ENCODE measurements around the gene TMEM229A.
A peak's percentile ranks its signal among the peaks of the same experiment; 100 is the strongest.
"Not testable (repeated sequence)": the region's sequence is repeated elsewhere in the genome, so short reads cannot be mapped to it uniquely, and the experiment has no call there.

TMEM229A gene

GRCh38 chr7:124033095-124033806 is 384 bp upstream of the TMEM229A start:
- peaks cover 69% of the 10 kb centered on the region for H3K27me3 ChIP-seq (ENCODE audit: insufficient read depth, low read length)
- no peaks in the 10 kb centered on the region for H3K4me1 ChIP-seq (ENCODE audit: control insufficient read depth, insufficient read depth, low read length, unreplicated experiment)
- H3K36me3 ChIP-seq (ENCODE audit: insufficient read depth, low read length): no peaks in the 10 kb centered on the region
- H3K79me2 ChIP-seq (ENCODE audit: control insufficient read depth, insufficient read depth, low read length, unreplicated experiment): no peaks in the 10 kb centered on the region
- H3K4me3 ChIP-seq (ENCODE audit: low read depth, low read length): no peak overlapping the region
- H3K27ac ChIP-seq (ENCODE audit: low read depth, low read length): no peak overlapping the region
- H2AFZ ChIP-seq (ENCODE audit: low read length, unreplicated experiment): no peak overlapping the region

DNA sequence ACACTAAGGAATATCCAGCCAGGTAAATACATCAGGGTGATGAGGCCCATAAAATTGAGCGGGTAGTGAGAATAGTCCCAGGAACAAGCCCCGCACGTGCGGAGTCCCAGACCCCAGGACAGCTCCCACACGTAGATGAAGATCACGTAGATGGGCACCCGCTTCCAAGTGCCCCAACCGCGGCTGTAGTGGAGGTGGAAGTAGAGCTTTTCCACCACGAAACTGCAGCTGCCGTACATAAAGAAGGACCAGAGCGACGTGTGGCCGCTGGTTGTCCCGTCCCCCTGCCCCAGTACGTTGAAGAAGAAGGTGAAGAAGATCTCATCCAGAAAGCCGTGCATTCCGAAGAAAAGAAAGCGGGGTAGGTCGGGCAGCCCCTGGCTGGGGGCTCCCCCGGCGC is 948 bp downstream of the TMEM229A start:
- Histone ChIP-seq H3K79me2 (ENCODE audit: control insufficient read depth, insufficient read depth, low read length, unreplicated experiment) (no peaks in the 10 kb centered on the region), H3K36me3 (ENCODE audit: insufficient read depth, low read length) (no peaks in the 10 kb centered on the region), H3K27me3 (ENCODE audit: insufficient read depth, low read length) (peaks cover 69% of the 10 kb centered on the region), H3K4me1 (ENCODE audit: control insufficient read depth, insufficient read depth, low read length, unreplicated experiment) (no peaks in the 10 kb centered on the region), H3K27ac (ENCODE audit: low read depth, low read length) (no peak overlapping the region), H3K4me3 (ENCODE audit: low read depth, low read length) (peak overlapping the region; percentile 57), H2AFZ (ENCODE audit: low read length, unreplicated experiment) (no peak overlapping the region)

DNA sequence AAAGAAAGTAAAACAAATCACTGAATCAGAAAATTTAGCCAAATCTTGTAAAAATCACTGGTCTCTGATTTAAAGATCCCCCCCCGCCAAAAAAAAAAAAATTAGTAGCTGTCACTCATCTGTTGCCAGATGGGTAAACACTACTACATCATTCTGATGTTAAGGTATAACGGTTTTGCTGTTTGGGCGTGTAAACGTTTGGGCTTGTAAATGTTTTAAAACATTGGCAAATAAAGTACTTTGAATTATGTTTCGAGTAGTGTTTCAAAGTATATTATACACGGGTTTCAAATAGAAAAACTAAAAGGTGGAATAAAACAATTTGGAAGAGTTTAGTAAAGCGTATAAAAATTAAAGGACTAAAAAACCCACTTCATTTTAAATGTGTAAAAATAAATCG is 1.5 kb downstream of the TMEM229A start:
- Histone ChIP-seq H3K36me3 (ENCODE audit: insufficient read depth, low read length) (no peaks in the 10 kb centered on the region), H3K27me3 (ENCODE audit: insufficient read depth, low read length) (peaks cover 68% of the 10 kb centered on the region), H2AFZ (ENCODE audit: low read length, unreplicated experiment) (no peak overlapping the region), H3K27ac (ENCODE audit: low read depth, low read length) (no peak overlapping the region), H3K4me1 (ENCODE audit: control insufficient read depth, insufficient read depth, low read length, unreplicated experiment) (no peaks in the 10 kb centered on the region), H3K79me2 (ENCODE audit: control insufficient read depth, insufficient read depth, low read length, unreplicated experiment) (no peaks in the 10 kb centered on the region), H3K4me3 (ENCODE audit: low read depth, low read length) (no peak overlapping the region)

DNA sequence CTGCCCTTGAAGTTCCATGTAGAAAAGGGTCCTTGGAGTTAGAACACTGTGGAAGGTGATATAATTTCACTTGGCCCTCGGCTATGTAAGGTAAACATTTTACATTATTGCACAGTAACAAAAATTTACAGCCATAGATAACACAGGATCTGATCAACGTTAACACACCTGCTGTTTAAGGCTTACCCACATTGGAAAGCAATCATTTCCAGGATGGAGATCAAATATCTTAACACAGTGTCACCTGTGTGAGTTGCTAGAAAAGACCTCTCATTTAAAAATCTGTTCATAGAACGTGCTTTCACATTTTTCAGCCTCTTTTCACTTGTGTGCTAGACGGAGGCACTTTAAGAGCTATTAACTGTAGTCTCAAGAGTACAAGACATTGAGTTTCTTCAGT is 1.9 kb downstream of the TMEM229A start:
- no peaks in the 10 kb centered on the region for H3K79me2 ChIP-seq (ENCODE audit: control insufficient read depth, insufficient read depth, low read length, unreplicated experiment)
- no peak overlapping the region for H3K4me3 ChIP-seq (ENCODE audit: low read depth, low read length)
- H3K4me1 ChIP-seq (ENCODE audit: control insufficient read depth, insufficient read depth, low read length, unreplicated experiment): no peaks in the 10 kb centered on the region
- no peak overlapping the region for H3K27ac ChIP-seq (ENCODE audit: low read depth, low read length)
- H3K27me3 ChIP-seq (ENCODE audit: insufficient read depth, low read length): peaks cover 64% of the 10 kb centered on the region
- no peaks in the 10 kb centered on the region for H3K36me3 ChIP-seq (ENCODE audit: insufficient read depth, low read length)
- H2AFZ ChIP-seq (ENCODE audit: low read length, unreplicated experiment): no peak overlapping the region

DNA sequence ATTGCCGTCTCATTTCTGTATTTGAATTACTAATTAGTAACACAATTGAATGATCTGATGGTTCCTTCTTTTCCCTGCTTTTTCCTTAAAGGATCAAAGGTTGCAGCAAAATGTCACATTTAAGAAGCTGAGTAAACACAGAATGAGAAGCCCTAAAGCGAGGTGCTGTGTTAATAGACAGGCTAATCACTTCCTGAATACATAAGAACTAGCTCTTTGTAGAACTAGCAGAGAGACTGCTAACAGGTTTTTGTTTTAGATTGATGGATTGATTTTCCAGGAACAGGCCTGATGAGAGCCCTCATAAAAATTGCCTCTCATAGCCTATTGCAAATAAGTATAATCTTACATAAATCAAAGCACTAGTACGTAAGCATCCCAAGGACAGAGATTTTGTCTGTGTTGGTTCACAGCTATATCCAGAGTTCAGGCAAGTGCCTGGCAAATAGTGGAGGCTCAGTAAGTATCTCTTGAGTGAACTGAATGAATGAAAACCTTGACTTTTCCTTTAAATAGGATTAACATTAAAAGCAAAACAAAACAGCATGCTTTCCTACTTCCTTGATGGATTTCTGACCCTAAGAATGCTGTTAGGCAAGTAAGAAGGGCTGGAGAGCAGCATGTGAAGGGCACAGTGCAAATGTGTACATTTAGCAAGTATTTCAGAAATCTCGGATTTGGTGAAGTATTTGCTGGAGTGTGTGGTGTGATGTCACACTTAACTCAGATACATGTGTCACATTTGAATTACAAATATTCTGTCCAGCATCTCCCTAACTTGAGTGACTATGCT is 3.3 kb downstream of the TMEM229A start:
- no peak overlapping the region for H3K4me3 ChIP-seq (ENCODE audit: low read depth, low read length)
- peaks cover 52% of the 10 kb centered on the region for H3K27me3 ChIP-seq (ENCODE audit: insufficient read depth, low read length)
- H3K27ac ChIP-seq (ENCODE audit: low read depth, low read length): no peak overlapping the region
- no peaks in the 10 kb centered on the region for H3K36me3 ChIP-seq (ENCODE audit: insufficient read depth, low read length)
- H3K4me1 ChIP-seq (ENCODE audit: control insufficient read depth, insufficient read depth, low read length, unreplicated experiment): no peaks in the 10 kb centered on the region
- no peaks in the 10 kb centered on the region for H3K79me2 ChIP-seq (ENCODE audit: control insufficient read depth, insufficient read depth, low read length, unreplicated experiment)
- H2AFZ ChIP-seq (ENCODE audit: low read length, unreplicated experiment): no peak overlapping the region

DNA sequence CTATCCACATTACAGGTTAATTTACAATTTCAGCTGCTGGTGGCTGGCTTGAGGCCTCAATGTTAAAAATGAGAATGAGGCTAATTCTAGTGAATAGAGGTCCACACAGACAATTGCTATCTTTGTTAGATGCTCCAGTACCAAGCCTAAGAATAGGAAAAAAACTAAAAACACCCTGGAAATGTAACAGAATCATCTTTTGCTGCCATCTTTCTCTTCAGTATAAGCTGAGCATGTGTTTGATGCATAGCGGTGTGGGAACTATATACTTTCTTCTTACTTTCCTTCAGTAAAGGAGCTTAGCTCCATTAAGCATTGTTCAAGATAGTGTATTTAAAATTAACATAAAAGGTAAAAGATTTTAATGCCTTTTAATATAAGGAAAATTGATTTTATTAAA is 5.6 kb downstream of the TMEM229A start:
- H2AFZ ChIP-seq (ENCODE audit: low read length, unreplicated experiment): no peak overlapping the region
- no peak overlapping the region for H3K27ac ChIP-seq (ENCODE audit: low read depth, low read length)
- H3K27me3 ChIP-seq (ENCODE audit: insufficient read depth, low read length): peaks cover 31% of the 10 kb centered on the region
- H3K36me3 ChIP-seq (ENCODE audit: insufficient read depth, low read length): no peaks in the 10 kb centered on the region
- no peaks in the 10 kb centered on the region for H3K4me1 ChIP-seq (ENCODE audit: control insufficient read depth, insufficient read depth, low read length, unreplicated experiment)
- H3K79me2 ChIP-seq (ENCODE audit: control insufficient read depth, insufficient read depth, low read length, unreplicated experiment): no peaks in the 10 kb centered on the region
- H3K4me3 ChIP-seq (ENCODE audit: low read depth, low read length): no peak overlapping the region

DNA sequence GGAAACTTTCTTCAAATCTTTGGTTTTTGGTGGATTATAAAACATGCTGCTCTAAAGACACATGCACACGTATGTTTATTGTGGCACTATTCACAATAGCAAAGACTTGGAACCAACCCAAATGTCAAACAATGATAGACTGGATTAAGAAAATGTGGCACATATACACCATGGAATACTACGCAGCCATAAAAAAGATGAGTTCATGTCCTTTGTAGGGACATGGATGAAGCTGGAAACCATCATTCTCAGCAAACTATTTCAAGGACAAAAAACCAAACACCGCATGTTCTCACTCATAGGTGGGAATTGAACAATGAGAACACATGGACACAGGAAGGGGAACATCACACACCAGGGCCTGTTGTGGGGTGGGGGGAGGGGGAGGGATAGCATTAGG is 8.5 kb downstream of the TMEM229A start:
- H2AFZ ChIP-seq (ENCODE audit: low read length, unreplicated experiment); H3K27ac ChIP-seq (ENCODE audit: low read depth, low read length); H3K79me2 ChIP-seq (ENCODE audit: control insufficient read depth, insufficient read depth, low read length, unreplicated experiment); H3K4me3 ChIP-seq (ENCODE audit: low read depth, low read length); H3K4me1 ChIP-seq (ENCODE audit: control insufficient read depth, insufficient read depth, low read length, unreplicated experiment); H3K27me3 ChIP-seq (ENCODE audit: insufficient read depth, low read length); H3K36me3 ChIP-seq (ENCODE audit: insufficient read depth, low read length): not testable (repeated sequence)

DNA sequence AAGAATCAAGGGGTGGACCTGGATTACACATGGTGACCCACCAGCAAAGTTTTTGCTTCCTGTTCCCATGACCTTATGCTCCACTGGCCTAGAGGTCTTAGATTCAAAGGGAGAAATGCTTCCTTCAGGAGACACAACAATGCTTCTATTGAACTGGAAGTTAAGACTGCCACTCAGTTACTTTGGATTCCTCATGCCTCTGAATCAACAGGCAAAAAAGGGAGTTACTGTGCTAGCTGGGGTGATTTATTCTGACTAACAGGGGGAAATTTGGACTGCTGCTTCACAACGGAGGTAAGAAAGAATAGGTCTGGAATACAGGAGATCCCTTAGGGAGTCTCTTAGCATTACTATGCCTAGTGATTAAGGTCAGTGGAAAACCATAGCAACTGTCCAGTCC is 10.3 kb downstream of the TMEM229A start:
- Histone ChIP-seq H3K27me3 (ENCODE audit: insufficient read depth, low read length) (no peaks in the 10 kb centered on the region), H3K4me3 (ENCODE audit: low read depth, low read length) (no peak overlapping the region), H3K4me1 (ENCODE audit: control insufficient read depth, insufficient read depth, low read length, unreplicated experiment) (no peaks in the 10 kb centered on the region), H3K36me3 (ENCODE audit: insufficient read depth, low read length) (no peaks in the 10 kb centered on the region), H3K79me2 (ENCODE audit: control insufficient read depth, insufficient read depth, low read length, unreplicated experiment) (no peaks in the 10 kb centered on the region), H3K27ac (ENCODE audit: low read depth, low read length) (no peak overlapping the region), H2AFZ (ENCODE audit: low read length, unreplicated experiment) (no peak overlapping the region)

DNA sequence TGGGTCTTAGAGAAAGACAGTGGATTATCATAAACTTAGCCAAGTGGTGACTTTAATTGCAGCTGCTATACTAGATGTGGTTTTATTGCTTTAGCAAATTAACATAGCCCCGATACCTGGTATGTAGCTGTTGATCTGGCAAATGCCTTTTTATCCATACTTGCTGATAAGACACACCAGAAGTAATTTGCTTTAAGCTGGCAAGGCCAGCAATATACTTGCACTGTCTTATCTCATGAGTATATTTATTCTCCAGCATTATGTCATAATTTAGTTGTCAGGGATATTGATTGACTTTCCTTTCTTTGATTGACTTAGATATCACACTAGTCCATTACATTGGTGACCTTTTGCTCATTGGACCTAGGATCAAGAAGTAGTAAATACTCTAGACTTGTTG is 12.8 kb downstream of the TMEM229A start:
- Histone ChIP-seq H2AFZ (ENCODE audit: low read length, unreplicated experiment) (no peak overlapping the region), H3K36me3 (ENCODE audit: insufficient read depth, low read length) (no peaks in the 10 kb centered on the region), H3K4me1 (ENCODE audit: control insufficient read depth, insufficient read depth, low read length, unreplicated experiment) (no peaks in the 10 kb centered on the region), H3K79me2 (ENCODE audit: control insufficient read depth, insufficient read depth, low read length, unreplicated experiment) (no peaks in the 10 kb centered on the region), H3K27ac (ENCODE audit: low read depth, low read length) (no peak overlapping the region), H3K4me3 (ENCODE audit: low read depth, low read length) (no peak overlapping the region), H3K27me3 (ENCODE audit: insufficient read depth, low read length) (no peaks in the 10 kb centered on the region)

- H3K27ac ChIP-seq (ENCODE audit: low read depth, low read length): no peak overlapping the region
- H2AFZ ChIP-seq (ENCODE audit: low read length, unreplicated experiment): no peak overlapping the region
- no peaks in the 10 kb centered on the region for H3K79me2 ChIP-seq (ENCODE audit: control insufficient read depth, insufficient read depth, low read length, unreplicated experiment)
- no peaks in the 10 kb centered on the region for H3K36me3 ChIP-seq (ENCODE audit: insufficient read depth, low read length)
- no peaks in the 10 kb centered on the region for H3K4me1 ChIP-seq (ENCODE audit: control insufficient read depth, insufficient read depth, low read length, unreplicated experiment)
- H3K4me3 ChIP-seq (ENCODE audit: low read depth, low read length): no peak overlapping the region
- H3K27me3 ChIP-seq (ENCODE audit: insufficient read depth, low read length): peaks cover 4% of the 10 kb centered on the region; the same call in 1 of the 2 replicates
Measured at GRCh38 chr7:124013306-124013705, 19.6 kb downstream of the TMEM229A start.

GRCh38 chr7:124012864-124013263 is 20.0 kb downstream of the TMEM229A start:
- Histone ChIP-seq H3K36me3 (ENCODE audit: insufficient read depth, low read length) (no peaks in the 10 kb centered on the region), H3K27ac (ENCODE audit: low read depth, low read length) (no peak overlapping the region), H2AFZ (ENCODE audit: low read length, unreplicated experiment) (no peak overlapping the region), H3K79me2 (ENCODE audit: control insufficient read depth, insufficient read depth, low read length, unreplicated experiment) (no peaks in the 10 kb centered on the region), H3K27me3 (ENCODE audit: insufficient read depth, low read length) (peaks cover 4% of the 10 kb centered on the region; the same call in 1 of the 2 replicates), H3K4me1 (ENCODE audit: control insufficient read depth, insufficient read depth, low read length, unreplicated experiment) (no peaks in the 10 kb centered on the region), H3K4me3 (ENCODE audit: low read depth, low read length) (no peak overlapping the region)
